Activated naive CD4-positive, alpha-beta T cell treated with anti-CD3 and anti-CD28 coated beads for 36 hours (primary cell): ENCODE measurements around the gene FMR1. TPM values are rescaled to one million over a fixed set of nuclear protein-coding genes. Genes with fewer than 3 reads are reported as not detected.

Source experiments
- CTCF ChIA-PET: fragments of 350-600 bp; sonication (Branson Sonifier 250); formaldehyde crosslinking; loops from one replicate; lab custom pipeline; 2021; ENCODE audit warnings: antibody characterized with exemption; lab: Charles Lee
- DNase-seq: peaks from one replicate; pipeline ENCODE4 v3.0.0-alpha.2; 2020
- H3K27ac Mint-ChIP-seq: one replicate; pipeline ENCODE4 v1.8.0; 2021; ENCODE audit warnings: mild to moderate bottlenecking, mixed read lengths
- H3K27me3 Mint-ChIP-seq: one replicate; pipeline ENCODE4 v1.8.0; 2021; ENCODE audit warnings: low read depth, mixed read lengths
- H3K36me3 Mint-ChIP-seq: one replicate; pipeline ENCODE4 v1.8.0; 2021; ENCODE audit warnings: low read depth, mixed read lengths
- H3K4me1 Mint-ChIP-seq: one replicate; pipeline ENCODE4 v1.8.0; 2021; ENCODE audit warnings: low read depth, mixed read lengths
- H3K4me3 Mint-ChIP-seq: one replicate; pipeline ENCODE4 v1.8.0; 2021; ENCODE audit warnings: mild to moderate bottlenecking, moderate library complexity, mixed read lengths
- H3K9me3 Mint-ChIP-seq: one replicate; pipeline ENCODE4 v1.8.0; 2021; ENCODE audit warnings: mixed read lengths
- intact Hi-C: fragments of 100-400 bp; cut with micrococcal nuclease; formaldehyde crosslinking; loops from one replicate; pipeline ENCODE4 v1.15.1; 2023
- total RNA-seq, 2 experiments: library from RNA; stranded (reverse); gene quantifications; one replicate each; pipeline ENCODE4 v1.2.3, GENCODE V29; 2021

The FMR1 gene
- total RNA-seq, 2 experiments from 2014 or later, result 24.5 to 25.7 TPM

GRCh38 chrX:147920161-147920666 is 8.5 kb downstream of the FMR1 start:
- H3K4me3 Mint-ChIP-seq, result no peak overlapping the region
- no peaks in the 10 kb centered on the region for H3K27me3 Mint-ChIP-seq
- intact Hi-C loops, result no loop called here
- no peaks in the 10 kb centered on the region for H3K9me3 Mint-ChIP-seq
- CTCF ChIA-PET, result no interaction called here
- no peak for DNase-seq
- H3K27ac Mint-ChIP-seq, result no peak overlapping the region
- no peaks in the 10 kb centered on the region for H3K36me3 Mint-ChIP-seq
- H3K4me1 Mint-ChIP-seq, result peaks cover 50% of the 10 kb centered on the region

GRCh38 chrX:147923605-147924004 is 11.9 kb downstream of the FMR1 start:
- Mint-ChIP-seq H3K36me3 (peaks cover 4% of the 10 kb centered on the region), H3K9me3 (no peaks in the 10 kb centered on the region), H3K4me1 (peaks cover 19% of the 10 kb centered on the region), H3K27ac (no peak overlapping the region), H3K27me3 (no peaks in the 10 kb centered on the region), H3K4me3 (no peak overlapping the region)
- intact Hi-C loops, result no loop called here
- no peak for DNase-seq
- CTCF ChIA-PET, result no interaction called here

GRCh38 chrX:147927256-147927655 is 15.5 kb downstream of the FMR1 start:
- no peaks in the 10 kb centered on the region for H3K9me3 Mint-ChIP-seq
- CTCF ChIA-PET, result no interaction called here

GRCh38 chrX:147933815-147934214 is 22.1 kb downstream of the FMR1 start:
- no peaks in the 10 kb centered on the region for H3K9me3 Mint-ChIP-seq
- CTCF ChIA-PET, result no interaction called here
- intact Hi-C loops, result no loop called here
- peaks cover 4% of the 10 kb centered on the region for H3K4me1 Mint-ChIP-seq
- H3K4me3 Mint-ChIP-seq, result no peak overlapping the region
- no peaks in the 10 kb centered on the region for H3K27me3 Mint-ChIP-seq
- no peak for DNase-seq
- peaks cover 10% of the 10 kb centered on the region for H3K36me3 Mint-ChIP-seq
- H3K27ac Mint-ChIP-seq, result no peak overlapping the region

More at GRCh38 chrX:147927256-147927655, 15.5 kb downstream of the FMR1 start:
- intact Hi-C loops, result no loop called here
- no peak for DNase-seq
- Mint-ChIP-seq H3K27me3 (no peaks in the 10 kb centered on the region), H3K4me3 (no peak overlapping the region), H3K27ac (no peak overlapping the region), H3K4me1 (peaks cover 11% of the 10 kb centered on the region), H3K36me3 (peaks cover 8% of the 10 kb centered on the region)

GRCh38 chrX:147935156-147935758 is 23.5 kb downstream of the FMR1 start:
- CTCF ChIA-PET, result no interaction called here
- no peaks in the 10 kb centered on the region for H3K9me3 Mint-ChIP-seq
- no peak overlapping the region for H3K27ac Mint-ChIP-seq
- H3K4me1 Mint-ChIP-seq, result peaks cover 1% of the 10 kb centered on the region
- intact Hi-C loops, result loop anchor here (1.0 kb wide), 1 partner anchor 17 kb away; no protein-coding TSS in a partner anchor
- DNase-seq, result no peak
- H3K27me3 Mint-ChIP-seq, result no peaks in the 10 kb centered on the region
- H3K4me3 Mint-ChIP-seq, result no peak overlapping the region
- H3K36me3 Mint-ChIP-seq, result peaks cover 10% of the 10 kb centered on the region

GRCh38 chrX:147945286-147945685 is 33.6 kb downstream of the FMR1 start:
- no peak overlapping the region for H3K4me3 Mint-ChIP-seq
- no peak for DNase-seq
- H3K4me1 Mint-ChIP-seq, result no peaks in the 10 kb centered on the region
- H3K27me3 Mint-ChIP-seq, result no peaks in the 10 kb centered on the region
- H3K27ac Mint-ChIP-seq, result no peak overlapping the region
- intact Hi-C loops, result no loop called here
- CTCF ChIA-PET, result no interaction called here
- no peaks in the 10 kb centered on the region for H3K9me3 Mint-ChIP-seq
- peaks cover 18% of the 10 kb centered on the region for H3K36me3 Mint-ChIP-seq

GRCh38 chrX:147948531-147948930 is 36.8 kb downstream of the FMR1 start:
- no peak overlapping the region for H3K4me3 Mint-ChIP-seq
- no peak overlapping the region for H3K27ac Mint-ChIP-seq
- no peaks in the 10 kb centered on the region for H3K27me3 Mint-ChIP-seq
- intact Hi-C loops, result no loop called here
- no peaks in the 10 kb centered on the region for H3K9me3 Mint-ChIP-seq
- peaks cover 15% of the 10 kb centered on the region for H3K36me3 Mint-ChIP-seq
- H3K4me1 Mint-ChIP-seq, result no peaks in the 10 kb centered on the region
- no peak for DNase-seq
- CTCF ChIA-PET, result no interaction called here

GRCh38 chrX:147950352-147950751 is 38.6 kb downstream of the FMR1 start:
- peaks cover 9% of the 10 kb centered on the region for H3K36me3 Mint-ChIP-seq
- H3K4me3 Mint-ChIP-seq, result no peak overlapping the region
- H3K9me3 Mint-ChIP-seq, result no peaks in the 10 kb centered on the region
- CTCF ChIA-PET, result no interaction called here
- H3K27ac Mint-ChIP-seq, result no peak overlapping the region
- H3K4me1 Mint-ChIP-seq, result no peaks in the 10 kb centered on the region
- DNase-seq, result no peak
- no peaks in the 10 kb centered on the region for H3K27me3 Mint-ChIP-seq
- intact Hi-C loops, result no loop called here

GRCh38 chrX:147953976-147954375 is 42.3 kb downstream of the FMR1 start:
- no peaks in the 10 kb centered on the region for H3K9me3 Mint-ChIP-seq
- H3K4me1 Mint-ChIP-seq, result no peaks in the 10 kb centered on the region
- intact Hi-C loops, result no loop called here
- H3K27ac Mint-ChIP-seq, result no peak overlapping the region
- H3K4me3 Mint-ChIP-seq, result no peak overlapping the region
- no peak for DNase-seq
- CTCF ChIA-PET, result no interaction called here
- peaks cover 2% of the 10 kb centered on the region for H3K36me3 Mint-ChIP-seq
- H3K27me3 Mint-ChIP-seq, result no peaks in the 10 kb centered on the region

- intact Hi-C loops, result no loop called here
- Mint-ChIP-seq H3K36me3 (no peaks in the 10 kb centered on the region), H3K4me1 (no peaks in the 10 kb centered on the region), H3K4me3 (no peak overlapping the region), H3K9me3 (no peaks in the 10 kb centered on the region), H3K27ac (no peak overlapping the region), H3K27me3 (no peaks in the 10 kb centered on the region)
- CTCF ChIA-PET, result no interaction called here
- no peak for DNase-seq
Observed at GRCh38 chrX:147957291-147957690, 45.6 kb downstream of the FMR1 start.

- H3K4me3 Mint-ChIP-seq, result no peak overlapping the region
- no peaks in the 10 kb centered on the region for H3K36me3 Mint-ChIP-seq
- H3K9me3 Mint-ChIP-seq, result no peaks in the 10 kb centered on the region
- CTCF ChIA-PET, result no interaction called here
- DNase-seq, result no peak
- H3K27ac Mint-ChIP-seq, result no peak overlapping the region
- intact Hi-C loops, result no loop called here
- no peaks in the 10 kb centered on the region for H3K4me1 Mint-ChIP-seq
- H3K27me3 Mint-ChIP-seq, result no peaks in the 10 kb centered on the region
Observed at GRCh38 chrX:147958291-147958690, 46.6 kb downstream of the FMR1 start.

- no peak overlapping the region for H3K4me3 Mint-ChIP-seq
- no peaks in the 10 kb centered on the region for H3K4me1 Mint-ChIP-seq
- no peak for DNase-seq
- no peaks in the 10 kb centered on the region for H3K9me3 Mint-ChIP-seq
- H3K36me3 Mint-ChIP-seq, result no peaks in the 10 kb centered on the region
- H3K27me3 Mint-ChIP-seq, result peaks cover 6% of the 10 kb centered on the region
- CTCF ChIA-PET, result no interaction called here
- H3K27ac Mint-ChIP-seq, result no peak overlapping the region
- intact Hi-C loops, result no loop called here
Observed at GRCh38 chrX:147960722-147961121, 49.0 kb downstream of the FMR1 start.

GRCh38 chrX:147962476-147962875 is 50.8 kb downstream of the FMR1 start:
- Mint-ChIP-seq H3K27ac (no peak overlapping the region), H3K27me3 (peaks cover 6% of the 10 kb centered on the region), H3K9me3 (no peaks in the 10 kb centered on the region), H3K4me3 (no peak overlapping the region), H3K36me3 (no peaks in the 10 kb centered on the region), H3K4me1 (no peaks in the 10 kb centered on the region)
- CTCF ChIA-PET, result no interaction called here
- intact Hi-C loops, result no loop called here
- DNase-seq, result no peak
